HCT116 (cell line): Measurements from ENCODE around the gene SPON1. TPM values are rescaled to one million over a fixed set of nuclear protein-coding genes. Genes with fewer than 3 reads are reported as not detected.

Source experiments
- ATAC-seq: fragments of 200-7000 bp; cut with Tn5 transposase; 2 replicates; pipeline ENCODE4 v1.9.1; 2020; ENCODE audit warnings: mild to moderate bottlenecking, moderate library complexity
- BruUV-seq: library from RNA; stranded (reverse); fragments of 400-500 nt; replicated peaks from 2 replicates; lab custom pipeline; 2021; lab: Mats Ljungman, UMichigan
- CTCF ChIA-PET: fragments of 300-600 bp; sonication (Branson Sonifier 250); formaldehyde crosslinking; loops from one replicate; lab custom pipeline; 2021; ENCODE audit warnings: antibody characterized with exemption; lab: Charles Lee
- POLR2A ChIA-PET: fragments of 300-600, 350-600 bp; sonication (Branson Sonifier 250); formaldehyde crosslinking; loops from one replicate; lab custom pipeline; 2021; ENCODE audit warnings: antibody characterized with exemption; lab: Charles Lee
- RAD21 ChIA-PET, 2 experiments: fragments of 300-600 bp; sonication (Branson Sonifier 250); formaldehyde crosslinking; loops; one replicate each; lab custom pipeline; 2023; ENCODE audit warnings: low total read pairs in 2 of 2; ENCODE audit not compliant: uncharacterized antibody in 2 of 2, unreplicated experiment in 2 of 2, low non-redundant PET in 1 of 2; lab: Charles Lee
- DNase-seq: peaks from one replicate; pipeline ENCODE4 v3.0.0-alpha.2; 2010; ENCODE audit warnings: low read depth, low spot score
- H2AFZ ChIP-seq: fragments of 200-600 bp; shearing (Covaris generic), sonication (generic); 2 replicates; pipeline ENCODE4 v1.6.1; 2017; ENCODE audit warnings: low read depth, mixed run types, mixed read lengths, antibody characterized with exemption, low read length; ENCODE audit not compliant: poor library complexity, severe bottlenecking
- H3K27ac ChIP-seq: 2 replicates; pipeline ENCODE4 v1.5.1; 2012; ENCODE audit warnings: low read depth, low read length
- H3K27me3 ChIP-seq: fragments of 200-600 bp; sonication (generic); 2 replicates; pipeline ENCODE4 v1.6.1; 2016; ENCODE audit warnings: mixed run types, low read length, mixed read lengths; ENCODE audit not compliant: insufficient read depth
- H3K36me3 ChIP-seq, 2 experiments: fragments of 200-500 bp in 1 of 2; fragments of 200-600 bp in 1 of 2; sonication (Bioruptor generic) in 1 of 2; sonication (generic) in 1 of 2; 2 replicates each; pipeline versions ENCODE4 v1.5.1 to v1.6.1; 2014 to 2016; ENCODE audit warnings: low read length in 2 of 2, inconsistent platforms in 1 of 2, mixed read lengths in 1 of 2, mixed run types in 1 of 2; ENCODE audit not compliant: insufficient read depth in 2 of 2, control insufficient read depth in 1 of 2
- H3K4me1 ChIP-seq, 2 experiments: fragments of 200-600 bp in 1 of 2; sonication (generic) in 1 of 2; 2 replicates each; pipeline versions ENCODE4 v1.5.1 to v1.6.1; 2012 to 2017; ENCODE audit warnings: low read length in 2 of 2, inconsistent platforms in 1 of 2, mild to moderate bottlenecking in 1 of 2, mixed read lengths in 1 of 2, mixed run types in 1 of 2, moderate library complexity in 1 of 2; ENCODE audit not compliant: insufficient read depth in 2 of 2, control insufficient read depth in 1 of 2
- H3K4me2 ChIP-seq: fragments of 200-600 bp; sonication (generic); 2 replicates; pipeline ENCODE4 v1.6.1; 2017; ENCODE audit warnings: mixed run types, low read length, mixed read lengths
- H3K4me3 ChIP-seq, 2 experiments: fragments of 200-600 bp in 1 of 2; sonication (generic) in 1 of 2; replicated peaks in 1 of 2; 2 replicates each; pipeline ENCODE4 v1.5.1; 2011 to 2016; ENCODE audit warnings: low read length in 2 of 2, control low read depth in 1 of 2, low read depth in 1 of 2, mild to moderate bottlenecking in 1 of 2, mixed read lengths in 1 of 2, mixed run types in 1 of 2
- H3K79me2 ChIP-seq: fragments of 200-600 bp; sonication (generic); 2 replicates; pipeline ENCODE4 v1.6.1; 2017; ENCODE audit warnings: mild to moderate bottlenecking, mixed run types, low read length, moderate library complexity, mixed read lengths; ENCODE audit not compliant: insufficient read depth
- H3K9ac ChIP-seq: fragments of 200-600 bp; sonication (generic); 2 replicates; pipeline ENCODE4 v1.6.1; 2016; ENCODE audit warnings: low read length, mixed read lengths
- H3K9me2 ChIP-seq: fragments of 200-600 bp; sonication (generic), shearing (Covaris generic); 2 replicates; pipeline ENCODE4 v1.6.1; 2017; ENCODE audit warnings: mixed run types, mild to moderate bottlenecking, moderate library complexity; ENCODE audit not compliant: insufficient read depth
- H3K9me3 ChIP-seq, 2 experiments: fragments of 200-500 bp in 1 of 2; fragments of 200-600 bp in 1 of 2; sonication (Bioruptor generic) in 1 of 2; sonication (generic) in 1 of 2; 2 replicates each; pipeline ENCODE4 v1.6.1; 2014 to 2017; ENCODE audit warnings: low read length in 2 of 2, mixed read lengths in 2 of 2, inconsistent platforms in 1 of 2, low read depth in 1 of 2, mild to moderate bottlenecking in 1 of 2, mixed run types in 1 of 2, moderate library complexity in 1 of 2; ENCODE audit not compliant: control insufficient read depth in 1 of 2, insufficient read depth in 1 of 2
- H4K20me1 ChIP-seq: fragments of 200-600 bp; sonication (generic), shearing (Covaris generic); 2 replicates; pipeline ENCODE4 v1.6.1; 2017; ENCODE audit warnings: mixed run types, mild to moderate bottlenecking, moderate library complexity; ENCODE audit not compliant: insufficient read depth
- CBX3 ChIP-seq: IDR thresholded peaks from 2 replicates; pipeline ENCODE4 v1.6.1; 2012; ENCODE audit warnings: low read depth
- CEBPB ChIP-seq: IDR thresholded peaks from 2 replicates; pipeline ENCODE4 v1.6.1; 2012; ENCODE audit warnings: low read depth
- ELF1 ChIP-seq: IDR thresholded peaks from 2 replicates; pipeline ENCODE4 v1.6.1; 2012; ENCODE audit warnings: low read depth, borderline replicate concordance
- EZH2 ChIP-seq: fragments of 200-600 bp; sonication (generic); IDR thresholded peaks from 2 replicates; pipeline ENCODE4 v1.6.1; 2017; ENCODE audit warnings: antibody characterized with exemption, mixed run types
- EZH2phosphoT487 ChIP-seq: fragments of 200-600 bp; IDR thresholded peaks from 2 replicates; pipeline ENCODE4 v1.6.1; 2018; ENCODE audit warnings: antibody characterized with exemption, borderline replicate concordance
- FOSL1 ChIP-seq: IDR thresholded peaks from 2 replicates; pipeline ENCODE4 v1.6.1; 2012; ENCODE audit warnings: low read depth
- POLR2A ChIP-seq: IDR thresholded peaks from 2 replicates; pipeline ENCODE4 v1.7.0; 2011; ENCODE audit warnings: borderline replicate concordance; ENCODE audit not compliant: insufficient read depth, insufficient read length; ENCODE audit errors: extremely low read depth
- POLR2AphosphoS5 ChIP-seq: IDR thresholded peaks from 2 replicates; pipeline ENCODE4 v1.6.1; 2011; ENCODE audit warnings: mild to moderate bottlenecking, low read depth, low read length, moderate library complexity
- SIN3A ChIP-seq: IDR thresholded peaks from 2 replicates; pipeline ENCODE4 v1.6.1; 2012; ENCODE audit warnings: low read depth
- SRF ChIP-seq: IDR thresholded peaks from 2 replicates; pipeline ENCODE4 v1.6.1; 2012; ENCODE audit warnings: low read depth
- YY1 ChIP-seq: IDR thresholded peaks from 2 replicates; pipeline ENCODE4 v1.6.1; 2011; ENCODE audit warnings: low read length, low read depth, moderate library complexity, mild to moderate bottlenecking; ENCODE audit not compliant: insufficient replicate concordance; ENCODE audit errors: extremely low read depth
- intact Hi-C: fragments of 100-400 bp; cut with micrococcal nuclease; formaldehyde crosslinking; loops from 2 replicates; pipeline ENCODE4 v1.10.0; 2022
- total RNA-seq: library from RNA; stranded (reverse); gene quantifications from one replicate; pipeline ENCODE4 v1.2.1, GENCODE V29; 2021; ENCODE audit not compliant: unreplicated experiment
- TF ChIP-seq, protein P1 (sequence below): IDR thresholded peaks from 2 replicates; pipeline ENCODE4 v1.6.1; 2011; ENCODE audit warnings: mild to moderate bottlenecking, low read length, moderate library complexity; ENCODE audit not compliant: insufficient replicate concordance; ENCODE audit errors: extremely low read depth
- TF ChIP-seq, protein P2 (sequence below): IDR thresholded peaks from 2 replicates; pipeline ENCODE4 v1.6.1; 2012
- TF ChIP-seq, protein P3 (sequence below): IDR thresholded peaks from 2 replicates; pipeline ENCODE4 v1.6.1; 2012; ENCODE audit warnings: low read depth

The SPON1 gene
- total RNA-seq, 1 experiment from 2014 or later = 0.17 TPM

DNA sequence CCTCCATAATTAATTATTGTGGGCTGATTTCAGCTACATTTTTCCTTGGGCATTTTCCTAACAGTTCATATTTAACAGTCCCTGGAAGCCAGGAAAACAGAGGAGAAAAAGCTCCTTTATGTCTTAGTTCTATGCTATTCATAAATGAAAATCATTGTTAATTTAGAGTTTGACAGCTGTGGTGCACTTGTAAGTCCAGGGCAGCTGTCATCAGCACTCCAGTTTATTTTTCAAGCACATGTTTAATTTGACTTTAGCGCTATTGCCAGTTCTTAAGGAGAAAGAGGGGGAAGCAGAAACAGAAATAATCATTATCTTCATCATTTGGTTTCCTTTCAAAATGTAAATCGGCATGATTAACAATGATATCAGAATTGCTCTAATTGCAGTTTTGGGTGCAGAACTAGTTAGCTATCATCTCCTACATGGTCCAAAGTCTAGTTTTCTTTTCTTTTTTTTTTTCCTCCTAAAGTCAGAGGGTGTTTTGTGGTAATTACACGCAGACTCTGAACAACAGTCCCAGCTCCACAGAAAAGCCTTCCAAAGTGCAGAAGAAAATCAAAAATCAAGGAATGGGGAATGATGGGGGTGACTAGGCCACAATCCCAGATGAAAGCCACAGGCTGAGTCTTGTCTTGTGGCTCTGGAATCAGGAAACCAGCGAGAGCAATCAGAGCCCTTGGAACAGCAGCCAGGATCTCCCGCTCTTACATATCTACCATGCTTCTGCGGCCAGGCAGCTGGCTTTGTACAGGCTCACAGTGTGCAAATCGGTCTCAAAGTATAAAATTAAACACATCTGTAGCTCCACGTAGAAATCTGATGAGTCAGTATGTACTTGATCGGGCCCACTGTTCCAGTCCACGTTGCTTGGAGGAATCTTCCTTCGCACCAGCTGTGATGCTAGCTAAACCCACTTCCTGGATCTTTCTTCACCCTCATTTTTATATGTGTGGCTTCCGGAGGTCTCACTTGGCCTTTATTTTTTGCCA, 91.9 kb downstream of the SPON1 start:
- no peak overlapping the region for H3K4me3 ChIP-seq
- TF ChIP-seq SIN3A = no peak
- H3K4me1 ChIP-seq = no peaks in the 10 kb centered on the region
- no peaks in the 10 kb centered on the region for H3K79me2 ChIP-seq
- ChIA-PET RAD21 (no interaction called here), CTCF (no interaction called here), POLR2A (no interaction called here)
- no TSS peak for BruUV-seq
- H3K9me3 ChIP-seq = no peaks in the 10 kb centered on the region
- no peak overlapping the region for H2AFZ ChIP-seq
- H3K9me2 ChIP-seq = no peaks in the 10 kb centered on the region
- intact Hi-C loops = no loop called here
- no peak for ATAC-seq
- H3K27ac ChIP-seq = no peak overlapping the region
- H3K9ac ChIP-seq = no peak overlapping the region
- no peaks in the 10 kb centered on the region for H4K20me1 ChIP-seq
- peaks cover 3% of the 10 kb centered on the region; the same call in 1 of the 2 replicates for H3K27me3 ChIP-seq
- H3K4me2 ChIP-seq = no peak overlapping the region
- no peak for DNase-seq
- no peaks in the 10 kb centered on the region for H3K36me3 ChIP-seq

DNA sequence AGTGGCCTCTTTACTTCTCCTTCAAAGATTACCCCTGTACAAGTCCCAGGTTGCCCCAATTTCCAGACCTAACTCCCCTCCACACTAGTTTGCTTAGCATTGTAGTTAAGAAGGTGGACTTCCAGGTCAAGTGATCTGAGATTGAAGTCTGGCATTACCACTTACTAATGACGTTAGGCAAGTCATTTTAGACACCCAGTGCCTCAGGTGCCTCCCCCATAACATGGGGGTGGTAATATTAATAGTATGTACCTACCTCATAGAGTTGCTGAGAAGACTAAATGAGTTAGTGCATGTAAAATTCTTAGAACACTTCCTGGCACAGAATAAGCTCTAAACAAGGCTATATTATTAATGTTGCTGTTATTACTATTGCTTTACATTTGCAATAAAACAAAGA, 93.4 kb downstream of the SPON1 start:
- Histone ChIP-seq H3K4me2 (no peak overlapping the region), H3K4me3 (no peak overlapping the region), H3K79me2 (no peaks in the 10 kb centered on the region), H3K4me1 (no peaks in the 10 kb centered on the region), H2AFZ (no peak overlapping the region), H3K36me3 (no peaks in the 10 kb centered on the region), H3K27ac (no peak overlapping the region), H3K9me2 (no peaks in the 10 kb centered on the region), H4K20me1 (no peaks in the 10 kb centered on the region), H3K27me3 (peaks cover 3% of the 10 kb centered on the region; the same call in 1 of the 2 replicates), H3K9ac (no peak overlapping the region), H3K9me3 (no peaks in the 10 kb centered on the region)
- ChIA-PET RAD21 (no interaction called here), POLR2A (no interaction called here), CTCF (no interaction called here)
- ATAC-seq = no peak
- intact Hi-C loops = no loop called here
- BruUV-seq = no TSS peak
- DNase-seq = no peak
- TF ChIP-seq CBX3 = no peak
- no peak for TF ChIP-seq SIN3A
- TF ChIP-seq ELF1 = no peak
- TF ChIP-seq POLR2AphosphoS5 = no peak
- no peak for TF ChIP-seq EZH2phosphoT487
- no peak for TF ChIP-seq SRF
- TF ChIP-seq FOSL1 = no peak
- no peak for TF ChIP-seq EZH2
- TF ChIP-seq, protein P1, sequence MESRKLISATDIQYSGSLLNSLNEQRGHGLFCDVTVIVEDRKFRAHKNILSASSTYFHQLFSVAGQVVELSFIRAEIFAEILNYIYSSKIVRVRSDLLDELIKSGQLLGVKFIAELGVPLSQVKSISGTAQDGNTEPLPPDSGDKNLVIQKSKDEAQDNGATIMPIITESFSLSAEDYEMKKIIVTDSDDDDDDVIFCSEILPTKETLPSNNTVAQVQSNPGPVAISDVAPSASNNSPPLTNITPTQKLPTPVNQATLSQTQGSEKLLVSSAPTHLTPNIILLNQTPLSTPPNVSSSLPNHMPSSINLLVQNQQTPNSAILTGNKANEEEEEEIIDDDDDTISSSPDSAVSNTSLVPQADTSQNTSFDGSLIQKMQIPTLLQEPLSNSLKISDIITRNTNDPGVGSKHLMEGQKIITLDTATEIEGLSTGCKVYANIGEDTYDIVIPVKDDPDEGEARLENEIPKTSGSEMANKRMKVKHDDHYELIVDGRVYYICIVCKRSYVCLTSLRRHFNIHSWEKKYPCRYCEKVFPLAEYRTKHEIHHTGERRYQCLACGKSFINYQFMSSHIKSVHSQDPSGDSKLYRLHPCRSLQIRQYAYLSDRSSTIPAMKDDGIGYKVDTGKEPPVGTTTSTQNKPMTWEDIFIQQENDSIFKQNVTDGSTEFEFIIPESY = no peak
- TF ChIP-seq, protein P2, sequence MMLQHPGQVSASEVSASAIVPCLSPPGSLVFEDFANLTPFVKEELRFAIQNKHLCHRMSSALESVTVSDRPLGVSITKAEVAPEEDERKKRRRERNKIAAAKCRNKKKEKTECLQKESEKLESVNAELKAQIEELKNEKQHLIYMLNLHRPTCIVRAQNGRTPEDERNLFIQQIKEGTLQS = no peak
- TF ChIP-seq, protein P3, sequence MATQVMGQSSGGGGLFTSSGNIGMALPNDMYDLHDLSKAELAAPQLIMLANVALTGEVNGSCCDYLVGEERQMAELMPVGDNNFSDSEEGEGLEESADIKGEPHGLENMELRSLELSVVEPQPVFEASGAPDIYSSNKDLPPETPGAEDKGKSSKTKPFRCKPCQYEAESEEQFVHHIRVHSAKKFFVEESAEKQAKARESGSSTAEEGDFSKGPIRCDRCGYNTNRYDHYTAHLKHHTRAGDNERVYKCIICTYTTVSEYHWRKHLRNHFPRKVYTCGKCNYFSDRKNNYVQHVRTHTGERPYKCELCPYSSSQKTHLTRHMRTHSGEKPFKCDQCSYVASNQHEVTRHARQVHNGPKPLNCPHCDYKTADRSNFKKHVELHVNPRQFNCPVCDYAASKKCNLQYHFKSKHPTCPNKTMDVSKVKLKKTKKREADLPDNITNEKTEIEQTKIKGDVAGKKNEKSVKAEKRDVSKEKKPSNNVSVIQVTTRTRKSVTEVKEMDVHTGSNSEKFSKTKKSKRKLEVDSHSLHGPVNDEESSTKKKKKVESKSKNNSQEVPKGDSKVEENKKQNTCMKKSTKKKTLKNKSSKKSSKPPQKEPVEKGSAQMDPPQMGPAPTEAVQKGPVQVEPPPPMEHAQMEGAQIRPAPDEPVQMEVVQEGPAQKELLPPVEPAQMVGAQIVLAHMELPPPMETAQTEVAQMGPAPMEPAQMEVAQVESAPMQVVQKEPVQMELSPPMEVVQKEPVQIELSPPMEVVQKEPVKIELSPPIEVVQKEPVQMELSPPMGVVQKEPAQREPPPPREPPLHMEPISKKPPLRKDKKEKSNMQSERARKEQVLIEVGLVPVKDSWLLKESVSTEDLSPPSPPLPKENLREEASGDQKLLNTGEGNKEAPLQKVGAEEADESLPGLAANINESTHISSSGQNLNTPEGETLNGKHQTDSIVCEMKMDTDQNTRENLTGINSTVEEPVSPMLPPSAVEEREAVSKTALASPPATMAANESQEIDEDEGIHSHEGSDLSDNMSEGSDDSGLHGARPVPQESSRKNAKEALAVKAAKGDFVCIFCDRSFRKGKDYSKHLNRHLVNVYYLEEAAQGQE = no peak
- no peak for TF ChIP-seq YY1
- TF ChIP-seq CEBPB = no peak
- no peak for TF ChIP-seq POLR2A
